NCI-H2081 (cell line): ENCODE results near the gene RNASE1.
"Not testable (repeated sequence)": the region's sequence is repeated elsewhere in the genome, so short reads cannot be mapped to it uniquely, and the experiment has no call there.

ENCODE experiments used
- DNase-seq, 2 experiments: peaks; one replicate each; lab custom pipeline; 2025; lab: John Stamatoyannopoulos, UW

The RNASE1 gene

GRCh38 chr14:20772650-20773049 is 30.0 kb downstream of the RNASE1 start:
- no peak for DNase-seq

GRCh38 chr14:20769421-20769820 is 33.2 kb downstream of the RNASE1 start:
- no peak for DNase-seq

- no peak for DNase-seq
Measured at GRCh38 chr14:20768593-20768892, 34.1 kb downstream of the RNASE1 start.

GRCh38 chr14:20760950-20761349 is 41.7 kb downstream of the RNASE1 start:
- DNase-seq: no peak

- DNase-seq: not testable (repeated sequence)
Measured at GRCh38 chr14:20759465-20759864, 43.2 kb downstream of the RNASE1 start.

DNA sequence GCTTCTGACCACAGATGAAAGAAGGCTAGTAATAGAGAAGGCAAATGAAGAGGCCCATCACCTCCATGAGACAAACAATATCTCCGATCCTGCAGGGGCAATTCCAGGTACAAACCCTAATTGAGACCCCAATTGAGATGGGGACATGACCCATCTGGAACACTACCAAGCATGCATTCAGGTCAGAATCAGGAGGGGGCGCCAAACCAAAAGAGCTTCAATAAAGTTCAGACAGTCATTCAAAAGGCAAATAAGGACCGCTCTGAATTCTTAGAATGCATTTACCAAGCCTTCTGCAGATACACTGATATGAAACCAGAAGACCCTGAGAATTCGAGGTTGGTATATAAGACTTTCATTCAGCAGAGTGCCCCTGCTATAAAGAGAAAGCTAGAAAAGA is 44.7 kb downstream of the RNASE1 start:
- no peak for DNase-seq

GRCh38 chr14:20755037-20755436 is 47.6 kb downstream of the RNASE1 start:
- no peak for DNase-seq

DNA sequence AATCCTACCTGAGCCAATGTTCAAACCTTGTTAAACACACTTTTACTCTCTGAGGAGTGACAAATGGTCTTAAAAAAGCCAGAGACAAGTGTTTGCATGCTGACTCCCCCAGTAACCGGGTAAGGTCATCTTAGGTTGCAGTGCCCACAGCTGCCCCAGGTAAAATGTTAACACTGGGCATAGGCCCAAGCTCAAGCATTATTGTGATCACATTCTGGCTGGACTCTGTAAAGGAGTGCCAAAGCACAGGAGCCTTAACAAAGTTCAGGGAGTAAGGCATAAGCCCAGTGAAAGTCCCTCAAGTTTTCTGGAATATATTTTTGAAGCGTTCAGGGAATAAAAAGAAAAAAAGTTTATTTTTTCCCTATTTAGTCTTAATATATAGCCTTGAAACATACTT is 48.3 kb downstream of the RNASE1 start:
- DNase-seq: no peak

DNA sequence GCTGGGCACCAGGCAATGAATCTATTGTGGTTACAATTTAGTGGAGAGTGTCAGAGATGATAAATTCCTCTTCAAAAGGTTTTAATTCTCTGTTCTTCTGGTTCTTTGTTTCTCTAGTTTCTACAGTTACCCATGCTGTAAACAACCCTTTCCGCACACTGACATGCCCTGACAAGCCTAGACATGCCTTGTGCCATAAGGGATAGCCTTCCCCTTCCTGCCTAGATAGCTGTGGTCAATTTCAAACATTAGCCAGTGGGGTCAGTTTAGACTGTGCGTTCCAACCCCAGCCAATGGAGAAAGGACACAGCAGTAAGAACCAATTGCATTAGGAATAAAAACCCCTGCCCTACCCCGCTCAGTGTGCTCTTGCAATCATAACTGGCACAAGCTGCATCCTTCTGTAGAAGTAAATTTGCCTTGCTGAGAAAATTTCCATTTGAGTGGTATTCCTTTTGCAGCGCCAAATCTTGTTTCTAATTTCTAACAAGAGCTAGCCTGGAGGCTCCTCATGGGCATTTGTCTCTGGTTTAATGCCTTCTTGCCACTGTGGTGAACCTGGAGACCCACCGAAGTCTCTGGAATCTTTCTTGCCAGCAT is 50.6 kb downstream of the RNASE1 start:
- DNase-seq: no peak
